ENCODE results near the gene ZFYVE21.
"Not testable (repeated sequence)": the region's sequence is repeated elsewhere in the genome, so short reads cannot be mapped to it uniquely, and the experiment has no call there.

Gene ZFYVE21

DNA sequence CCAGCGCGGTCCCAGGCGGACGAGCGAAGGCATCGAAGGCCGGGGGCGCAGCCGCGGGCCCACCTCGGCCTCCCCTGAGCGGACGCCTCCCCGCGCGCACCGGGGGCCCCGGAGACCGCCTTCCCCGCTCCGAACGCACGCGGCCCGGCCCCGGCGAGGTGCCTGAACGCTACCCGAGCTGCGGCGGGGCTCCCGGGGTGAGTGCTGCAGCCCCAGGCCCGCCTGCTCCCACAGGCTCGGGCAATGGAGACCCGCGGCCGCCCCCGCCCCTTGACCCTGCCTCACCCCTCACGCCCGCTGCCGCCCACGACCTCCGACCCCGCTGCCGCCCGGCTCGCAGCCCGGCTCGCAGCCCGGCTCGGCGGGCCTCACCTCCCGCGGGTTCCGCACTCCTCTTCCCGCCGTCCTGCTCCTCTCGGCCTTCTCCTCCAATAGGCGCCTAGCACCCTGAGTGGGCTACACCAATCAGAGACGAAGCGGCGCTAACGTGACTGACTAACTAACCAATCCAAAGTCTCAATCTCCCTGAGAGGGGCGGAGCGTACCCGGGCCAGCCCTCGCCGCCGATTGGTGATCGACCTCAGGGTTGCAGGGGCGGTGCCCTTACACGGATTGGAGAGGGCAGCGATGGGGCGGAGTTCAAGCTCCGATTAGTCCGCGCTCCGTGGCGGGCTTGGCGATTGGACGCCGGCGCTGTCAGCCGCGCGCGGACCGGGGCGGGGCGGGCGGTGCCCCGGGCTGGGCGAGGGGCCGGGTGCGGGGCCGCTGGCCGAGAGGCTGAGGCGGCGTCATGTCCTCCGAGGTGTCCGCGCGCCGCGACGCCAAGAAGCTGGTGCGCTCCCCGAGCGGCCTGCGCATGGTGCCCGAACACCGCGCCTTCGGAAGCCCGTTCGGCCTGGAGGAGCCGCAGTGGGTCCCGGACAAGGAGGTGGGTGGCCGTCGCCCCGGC is at the start of gene ZFYVE21, which contains the start of gene XRCC3:
TSS of gene ZFYVE21 (plus strand) at position 759 of the 949 bp plus-strand sequence. CDS start at position 791, 32 bp downstream.
TSS of gene XRCC3 (minus strand) at position 400 of the 949 bp plus-strand sequence. CDS start 4,364 bp downstream, outside the sequence.
- DNase-seq (ENCODE audit: low spot score), result peak; percentile 100

DNA sequence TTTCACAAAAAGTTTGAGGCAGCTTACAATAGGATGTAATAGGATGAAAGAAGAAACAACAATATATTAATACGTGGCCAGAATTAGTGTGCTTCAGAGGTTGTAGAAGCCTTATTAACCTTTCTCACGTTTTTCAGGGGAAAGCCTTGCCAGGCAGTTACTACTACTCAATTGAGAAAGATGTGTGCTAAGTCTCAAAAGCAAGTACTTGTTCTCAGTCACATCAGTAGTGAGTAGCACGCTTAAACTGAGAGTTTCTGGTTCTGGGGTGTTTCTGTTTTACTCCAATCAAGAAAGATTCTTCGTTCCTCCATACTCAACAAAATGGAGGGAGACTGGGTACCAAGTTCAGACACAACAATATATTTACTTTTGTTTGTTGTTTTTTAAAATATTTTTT is 47.9 kb upstream of the ZFYVE21 start:
- no peak for DNase-seq (ENCODE audit: low spot score)

DNA sequence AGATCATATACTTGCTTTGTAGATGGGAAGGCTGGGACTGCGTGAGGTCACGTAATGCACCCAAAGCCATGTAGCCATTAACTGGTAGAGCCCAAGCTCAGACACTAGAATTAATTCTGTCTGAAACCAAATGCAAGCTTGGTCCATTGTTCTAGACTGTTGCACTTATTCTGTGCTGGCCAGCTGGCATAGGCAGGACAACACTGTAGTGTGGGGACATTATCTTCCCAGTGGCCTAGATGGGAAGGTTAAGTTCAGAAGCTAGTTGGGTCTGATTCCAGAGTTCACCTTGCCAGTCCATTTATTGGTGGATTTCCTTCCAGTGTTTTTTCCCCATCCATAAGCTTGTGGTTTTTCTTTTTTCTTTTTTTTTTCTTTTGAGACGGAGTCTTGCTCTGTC is 47.5 kb upstream of the ZFYVE21 start:
- DNase-seq (ENCODE audit: low spot score), result no peak

DNA sequence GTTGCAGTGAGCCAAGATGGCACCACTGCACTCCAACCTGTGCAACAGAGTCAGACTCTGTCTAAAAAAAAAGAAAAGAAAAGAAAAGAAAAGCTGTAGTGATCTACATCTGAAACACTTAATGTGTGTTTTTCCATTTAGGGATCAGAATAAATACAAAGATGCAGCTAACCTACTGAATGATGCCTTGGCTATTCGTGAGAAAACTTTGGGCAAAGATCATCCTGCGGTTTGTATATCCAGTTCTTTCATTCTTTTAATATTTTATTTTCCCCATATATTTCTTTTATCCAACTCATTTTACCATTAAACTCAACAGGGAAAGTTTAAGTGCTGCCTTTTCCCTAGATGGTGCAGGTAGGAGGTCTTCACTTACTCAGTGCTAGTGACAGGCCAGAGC is 46.2 kb upstream of the ZFYVE21 start:
- DNase-seq (ENCODE audit: low spot score), result no peak

DNA sequence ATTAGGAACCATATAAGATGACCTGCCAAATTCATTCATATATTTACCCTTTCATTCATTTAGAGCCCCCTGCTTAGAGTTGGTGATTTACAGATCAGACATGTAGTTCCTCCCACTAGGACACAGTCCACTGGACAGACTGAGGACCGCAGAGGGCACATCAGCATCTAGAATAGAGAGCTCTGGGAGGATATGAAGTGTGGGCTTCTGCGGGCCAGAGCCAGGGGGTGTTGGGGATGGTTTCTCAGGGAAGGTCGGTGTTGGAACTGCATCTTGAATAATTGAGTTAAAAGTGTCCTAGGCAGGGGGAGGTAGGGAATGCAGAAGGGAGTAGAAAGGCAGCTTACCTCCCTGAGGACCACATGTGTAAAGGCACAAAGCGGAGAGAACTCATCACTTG is 43.7 kb upstream of the ZFYVE21 start:
- no peak for DNase-seq (ENCODE audit: low spot score)

DNA sequence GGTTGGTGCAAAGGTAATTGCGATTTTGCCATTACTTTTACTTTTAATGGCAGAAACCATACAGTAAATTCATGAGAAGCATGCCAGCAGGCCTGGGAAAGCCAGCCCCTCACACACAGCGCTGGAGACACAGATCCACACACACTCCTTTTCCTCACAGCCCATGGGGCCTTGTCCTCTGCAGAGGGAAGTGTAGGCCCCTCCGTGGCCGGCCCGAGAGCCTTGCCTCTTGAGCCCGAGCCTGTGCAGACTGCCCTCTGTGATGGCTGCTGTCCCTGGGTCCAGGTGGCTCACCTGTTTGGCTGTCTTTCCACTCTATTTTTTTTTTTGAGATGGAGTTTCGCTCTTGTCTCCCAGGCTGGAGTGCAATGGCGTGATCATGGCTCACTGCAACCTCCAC is 39.7 kb upstream of the ZFYVE21 start:
- no peak for DNase-seq (ENCODE audit: low spot score)

DNA sequence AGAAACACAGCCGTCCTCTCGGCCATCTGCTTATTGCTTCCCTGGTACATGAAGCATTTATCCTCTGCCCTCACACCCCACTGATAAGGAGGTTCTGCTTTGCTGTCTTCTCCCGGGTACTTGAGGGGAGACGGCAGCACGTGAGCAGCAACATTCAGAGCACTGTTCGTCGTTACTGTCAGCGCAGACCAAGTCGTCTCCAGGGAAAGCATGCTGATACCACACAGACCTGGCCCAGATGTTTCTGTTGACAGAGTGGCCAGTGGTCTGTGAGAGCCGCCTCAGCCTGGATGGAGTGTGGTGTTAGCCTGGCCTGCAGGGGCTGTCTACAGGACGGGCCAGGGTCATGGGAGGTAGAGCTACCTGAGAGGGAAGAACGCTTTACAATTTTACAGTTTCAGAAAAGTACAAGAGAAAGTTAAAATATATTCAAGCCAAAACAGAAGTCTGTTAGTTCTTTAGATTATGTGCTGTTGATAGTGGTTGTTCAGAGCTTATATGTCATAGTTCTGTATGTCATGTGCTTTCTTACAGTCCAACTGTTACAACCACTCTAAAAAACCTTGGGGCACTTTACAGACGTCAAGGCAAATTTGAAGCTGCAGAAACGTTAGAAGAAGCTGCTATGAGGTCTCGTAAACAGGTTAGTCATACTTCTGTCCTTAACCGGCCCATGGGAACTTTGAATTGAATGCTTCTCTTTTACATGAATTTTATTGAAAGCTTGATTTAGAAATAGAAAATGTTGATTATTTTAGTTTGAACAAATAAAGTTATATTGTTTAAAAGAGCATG is 38.5 kb upstream of the ZFYVE21 start:
- no peak for DNase-seq (ENCODE audit: low spot score)

DNA sequence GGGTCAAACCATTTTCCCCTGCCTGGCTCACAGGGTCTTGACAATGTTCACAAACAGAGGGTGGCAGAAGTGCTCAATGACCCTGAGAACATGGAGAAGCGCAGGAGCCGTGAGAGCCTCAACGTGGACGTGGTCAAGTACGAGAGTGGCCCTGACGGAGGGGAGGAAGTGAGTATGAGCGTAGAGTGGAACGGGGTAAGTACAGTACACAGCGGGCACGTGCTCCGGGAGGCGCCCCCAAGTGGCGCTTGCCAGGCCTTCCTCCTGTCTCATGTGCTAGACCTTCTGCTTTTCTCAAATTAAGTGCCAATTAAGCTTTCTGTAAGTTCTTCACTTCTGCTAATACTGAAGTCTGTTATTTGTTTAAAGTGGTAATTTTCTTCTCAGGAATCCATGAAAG is 36.3 kb upstream of the ZFYVE21 start:
- DNase-seq (ENCODE audit: low spot score), result peak; percentile 50

DNA sequence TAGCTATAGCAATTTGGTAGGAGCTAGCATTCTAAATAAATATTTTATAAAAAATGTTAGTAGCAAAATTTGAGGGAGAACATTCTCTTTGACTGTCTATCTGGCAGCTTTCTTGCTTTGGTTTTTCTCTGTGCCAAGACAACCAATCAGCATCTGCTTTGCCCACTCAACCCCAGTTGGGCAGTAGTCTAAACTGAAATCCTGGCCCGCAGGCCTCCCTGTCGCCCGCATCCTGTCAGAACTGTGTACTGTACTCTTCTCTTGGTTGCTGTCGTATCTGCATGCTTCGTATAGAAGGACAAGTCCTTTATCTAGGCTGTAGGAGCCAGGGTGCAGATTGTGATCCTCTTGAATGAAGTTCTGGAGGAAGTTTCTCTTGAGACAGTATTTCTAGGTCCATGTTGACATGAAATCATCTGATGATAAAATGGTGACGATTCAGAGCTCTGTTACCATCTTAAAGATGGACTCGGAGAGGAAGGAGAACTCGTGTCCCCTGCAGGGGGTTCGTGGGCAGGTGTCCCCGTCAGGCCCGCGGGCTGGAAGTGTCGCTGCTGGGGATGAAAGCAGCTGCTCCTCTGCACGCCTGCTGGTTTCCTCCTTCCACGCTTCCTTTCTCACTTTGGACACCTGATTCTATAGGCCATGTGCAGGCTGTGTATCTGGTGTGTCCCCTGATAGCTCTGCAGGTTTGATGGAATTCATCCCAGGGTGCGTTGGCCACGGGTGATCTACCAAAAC is 34.9 kb upstream of the ZFYVE21 start:
- DNase-seq (ENCODE audit: low spot score), result no peak

DNA sequence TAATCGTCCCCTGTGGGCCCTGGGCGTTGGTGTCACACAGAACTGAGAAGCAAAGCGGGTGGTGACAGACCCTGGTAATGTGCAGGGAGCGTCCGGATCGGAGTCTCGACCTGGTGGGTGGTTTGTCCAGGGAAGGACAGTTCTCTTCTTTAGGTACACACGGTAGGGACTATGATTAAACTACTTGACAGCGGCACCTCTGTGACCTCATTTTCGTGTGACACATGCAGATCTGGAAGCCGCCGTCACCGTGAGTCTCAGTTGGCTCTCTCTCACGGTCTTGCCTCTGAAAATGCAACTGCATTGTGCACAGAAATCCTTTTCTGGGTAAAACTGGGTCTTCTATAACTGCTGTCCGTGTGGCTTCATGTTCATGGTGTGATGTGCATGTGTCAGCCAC is 32.5 kb upstream of the ZFYVE21 start:
- no peak for DNase-seq (ENCODE audit: low spot score)

DNA sequence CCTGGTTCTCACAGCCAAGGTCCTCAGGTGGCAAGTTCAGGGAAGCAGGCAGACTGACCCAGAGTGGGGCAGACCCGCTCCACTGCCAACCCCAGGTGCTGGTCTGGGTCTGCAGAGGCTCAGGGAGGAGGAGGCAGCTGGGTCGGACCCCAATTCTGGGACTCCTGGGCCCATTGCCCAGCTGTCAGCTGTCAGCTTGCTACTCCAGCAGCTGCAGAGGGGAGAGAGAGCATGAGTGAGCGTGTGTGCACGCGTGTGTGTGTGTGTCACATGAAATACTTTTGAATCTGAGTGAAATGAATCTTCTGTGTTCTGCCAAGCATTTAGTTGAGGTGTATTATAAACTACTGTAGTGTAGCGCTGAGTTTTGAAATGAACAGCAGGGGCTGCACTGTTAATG is 31.1 kb upstream of the ZFYVE21 start:
- no peak for DNase-seq (ENCODE audit: low spot score)

DNA sequence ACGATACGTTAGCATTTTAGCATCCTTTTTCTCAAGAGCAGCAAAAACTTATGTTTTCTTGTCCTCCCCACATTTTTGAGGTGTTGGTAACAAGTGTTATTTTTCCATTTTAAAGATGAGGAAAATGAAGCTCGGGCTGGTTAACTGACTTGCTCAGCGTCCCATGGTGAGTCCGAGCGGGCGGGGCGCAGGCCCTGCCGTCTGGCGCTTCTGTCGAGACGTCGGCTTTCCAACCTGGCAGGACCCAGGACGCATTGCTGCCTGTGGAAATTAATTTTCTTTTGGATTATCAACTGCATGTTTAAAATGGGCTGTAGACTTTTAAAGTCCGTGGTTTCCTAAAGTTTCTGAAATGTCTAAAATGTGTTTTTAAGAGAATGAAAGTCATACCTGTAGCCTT is 30.7 kb upstream of the ZFYVE21 start:
- DNase-seq (ENCODE audit: low spot score), result no peak

DNA sequence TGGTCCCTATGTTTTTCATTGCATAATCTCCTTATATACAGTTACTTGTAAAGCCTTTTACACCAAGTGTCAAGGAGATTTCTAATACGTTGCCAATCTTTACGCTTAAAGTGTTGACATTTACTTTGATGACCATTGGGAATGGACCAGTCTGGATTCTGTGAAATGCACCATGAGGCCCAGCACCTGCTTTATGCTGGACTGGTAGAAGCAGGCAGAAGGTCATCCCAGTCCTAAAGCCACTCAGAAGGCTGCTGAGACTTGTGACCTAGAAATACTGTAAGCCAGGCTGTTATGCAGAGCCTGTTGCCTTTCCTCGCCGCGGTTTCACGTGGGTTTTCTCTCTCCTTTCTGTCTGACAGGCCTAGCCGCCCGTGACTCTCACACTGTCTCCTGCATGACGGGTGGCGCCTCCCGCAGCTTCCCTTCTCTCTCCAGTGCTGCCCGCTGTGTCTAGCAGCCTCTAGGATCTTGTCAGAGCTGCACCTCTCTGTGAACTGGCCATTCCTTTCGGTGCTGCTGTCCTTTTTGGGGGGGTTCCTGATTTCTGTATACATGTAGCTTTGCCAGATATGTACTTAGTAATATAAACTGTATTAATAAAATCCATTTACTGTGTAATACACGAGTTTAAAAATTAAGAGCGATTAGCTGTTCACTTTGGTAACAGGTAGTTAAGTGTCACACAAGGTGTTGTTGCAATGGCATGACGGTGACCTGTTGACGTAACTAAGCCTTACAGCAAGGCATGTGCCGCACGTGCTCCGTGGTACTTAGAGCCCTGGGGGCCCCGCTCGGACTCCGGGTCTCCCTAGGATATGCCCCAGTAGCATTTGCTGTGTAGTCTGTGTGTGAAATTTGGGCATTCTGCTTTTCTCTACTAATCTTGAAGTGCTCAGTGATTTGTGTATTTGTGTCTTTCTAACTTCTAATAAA is 30.1 kb upstream of the ZFYVE21 start:
- DNase-seq (ENCODE audit: low spot score), result no peak

DNA sequence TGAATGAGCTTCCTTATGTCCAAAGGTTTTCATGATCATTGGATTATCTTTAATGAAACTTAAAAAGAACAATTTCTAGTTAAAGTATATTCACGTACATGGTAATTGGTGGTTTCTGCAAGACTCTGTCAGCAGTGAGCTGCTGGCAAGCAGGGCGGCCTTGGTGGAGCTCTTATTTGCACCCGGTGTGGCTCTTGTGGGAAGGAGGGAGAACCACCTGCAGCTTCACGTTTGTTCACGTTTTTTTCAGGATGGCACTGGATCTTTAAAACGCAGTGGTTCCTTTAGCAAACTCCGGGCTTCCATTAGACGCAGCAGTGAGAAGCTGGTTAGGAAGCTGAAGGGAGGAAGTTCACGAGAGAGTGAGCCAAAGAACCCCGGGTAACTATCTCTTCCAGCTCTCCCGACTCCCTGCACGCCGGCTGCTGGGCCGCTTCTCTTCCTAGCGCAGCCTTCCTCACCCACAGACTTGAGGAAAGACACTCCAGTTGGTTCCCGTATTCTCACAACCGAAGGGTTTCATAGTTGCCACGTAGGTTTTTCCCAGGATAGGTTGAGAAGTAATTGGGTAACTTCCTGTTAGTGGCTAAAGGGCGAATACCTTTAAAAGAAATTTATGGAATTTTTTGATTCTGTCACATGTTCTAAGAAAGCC is 28.7 kb upstream of the ZFYVE21 start:
- no peak for DNase-seq (ENCODE audit: low spot score)

DNA sequence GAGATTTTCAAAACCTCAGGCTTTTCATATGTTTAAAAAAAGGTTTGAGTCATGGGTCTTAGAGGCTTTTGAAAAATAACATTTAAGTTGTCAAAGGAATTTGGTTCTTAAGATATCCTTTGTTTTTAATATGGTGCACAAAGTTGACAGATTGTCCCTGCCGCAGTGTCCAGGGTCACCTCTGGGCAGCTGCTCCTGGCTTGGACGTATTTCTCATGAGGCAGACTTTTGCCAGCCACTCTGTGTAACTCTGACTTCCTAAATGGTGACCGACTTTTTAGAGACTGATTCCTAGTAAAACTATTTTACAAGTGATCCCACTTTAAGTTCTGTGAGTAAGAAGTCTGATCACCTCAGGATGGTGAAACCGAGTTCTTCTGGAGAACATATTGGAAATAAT is 27.9 kb upstream of the ZFYVE21 start:
- DNase-seq (ENCODE audit: low spot score), result no peak

DNA sequence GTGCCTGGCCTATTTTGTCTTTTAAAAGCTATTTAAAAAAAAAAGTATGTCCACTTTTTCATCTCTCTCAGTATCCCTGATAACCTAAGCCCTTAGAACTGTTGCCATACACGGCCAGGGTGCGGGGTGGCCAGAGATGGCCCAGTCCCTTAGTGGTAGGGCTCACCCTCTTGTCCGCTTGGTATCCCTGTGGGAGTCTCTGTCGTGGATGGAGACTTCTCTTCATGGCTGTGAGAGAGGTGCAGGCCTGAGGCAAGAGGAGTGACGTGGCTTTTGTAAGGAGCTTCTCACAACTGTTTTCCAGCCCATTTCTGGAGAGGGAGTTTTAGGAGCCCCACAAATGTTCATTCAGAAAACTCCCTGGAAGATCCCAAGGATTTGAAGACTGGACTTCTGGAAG is 27.2 kb upstream of the ZFYVE21 start:
- no peak for DNase-seq (ENCODE audit: low spot score)

DNA sequence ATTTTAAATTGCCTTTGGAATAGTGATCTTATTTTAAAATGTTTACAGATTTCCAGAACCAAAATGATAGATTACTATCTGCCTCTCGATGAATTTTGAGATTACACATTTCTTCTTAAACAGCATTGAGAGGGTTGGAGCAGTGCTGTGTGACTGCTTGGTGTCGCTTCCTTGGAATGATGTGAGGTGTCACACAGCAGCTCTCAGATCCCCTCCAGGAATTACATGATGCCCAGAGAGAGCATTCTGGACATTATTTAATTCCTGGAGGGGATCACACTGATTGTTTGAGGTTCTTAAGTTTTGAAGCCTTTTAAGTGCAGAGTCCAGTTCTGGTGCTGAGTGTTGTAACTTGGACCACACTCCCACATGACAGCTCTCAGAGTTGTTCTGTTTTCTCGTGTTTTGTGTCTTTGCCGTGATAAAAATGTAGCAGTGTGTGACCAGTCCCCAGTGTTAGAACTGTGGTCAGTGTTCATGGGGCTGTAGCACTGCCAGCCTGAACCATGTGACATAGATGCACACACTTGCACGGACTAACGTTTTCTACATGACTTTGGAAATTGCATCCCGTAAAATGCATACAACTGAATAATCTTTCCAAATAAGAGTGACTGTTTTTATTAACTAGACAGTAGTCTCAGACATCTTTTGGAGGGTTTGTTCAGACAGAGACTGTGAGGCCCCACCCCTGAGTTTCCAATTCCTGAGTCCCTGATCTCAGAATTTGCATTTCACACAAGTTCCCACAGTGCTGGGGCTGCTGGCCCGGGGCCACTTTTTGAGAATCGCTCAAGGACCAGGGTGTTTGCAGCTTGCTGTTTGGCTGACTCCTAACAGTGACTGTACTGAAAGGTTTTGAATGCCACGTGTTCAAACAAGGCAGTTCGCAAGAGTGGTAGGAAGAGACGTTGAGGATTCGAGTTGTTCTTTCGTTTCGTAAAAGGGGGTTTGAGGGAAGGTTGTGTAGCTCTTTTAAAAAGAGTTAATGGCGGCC is 26.4 kb upstream of the ZFYVE21 start:
- no peak for DNase-seq (ENCODE audit: low spot score)

DNA sequence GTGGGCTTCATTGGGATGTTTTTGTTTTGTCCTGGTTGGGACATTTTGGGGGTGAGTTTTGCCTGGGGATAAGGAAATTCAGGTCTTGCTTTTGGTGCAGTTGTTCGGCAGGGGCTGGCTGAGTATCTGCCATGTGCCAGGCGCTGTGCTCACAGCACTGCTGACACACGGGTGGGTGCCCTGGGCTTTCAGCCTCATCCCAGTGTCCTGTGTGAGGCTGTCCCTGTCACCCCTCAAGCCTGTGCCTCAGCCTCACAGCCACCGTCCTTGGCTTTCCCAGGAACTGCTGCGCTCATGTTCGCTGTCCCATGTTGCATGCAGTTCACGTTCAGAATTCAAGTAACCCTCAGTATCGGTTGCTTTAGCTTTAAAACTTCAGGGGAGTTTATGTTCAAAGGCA is 25.3 kb upstream of the ZFYVE21 start:
- DNase-seq (ENCODE audit: low spot score), result no peak

DNA sequence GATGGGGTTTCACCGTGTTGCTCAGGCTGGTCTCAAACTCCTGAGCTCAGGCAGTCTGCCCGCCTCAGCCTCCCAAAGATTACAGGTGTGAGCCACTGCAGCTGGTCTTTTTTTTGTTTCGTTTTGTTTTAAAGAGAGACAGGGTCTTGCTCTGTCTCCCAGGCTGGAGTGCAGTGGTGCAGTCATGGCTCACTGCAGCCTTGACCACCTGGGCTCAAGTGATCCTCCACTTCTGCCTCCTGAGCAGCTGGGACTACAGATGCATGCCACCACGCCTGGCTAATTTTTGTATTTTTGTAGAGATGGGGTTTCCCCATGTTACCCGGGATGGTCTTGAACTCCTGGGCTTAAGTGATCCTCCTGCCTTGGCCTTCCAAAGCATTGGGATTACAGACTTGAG is 24.0 kb upstream of the ZFYVE21 start:
- DNase-seq (ENCODE audit: low spot score), result not testable (repeated sequence)

Measured in hematopoietic multipotent progenitor cell treated with erythropoietin and hydrocortisone succinate and interleukin-3 and kit ligand, for 15 days (in vitro differentiated cells).